AG08396 (cell line): ENCODE measurements around the gene ZNHIT6.
A peak's percentile ranks its signal among the peaks of the same experiment; 100 is the strongest.
"Not testable (repeated sequence)": the region's sequence is repeated elsewhere in the genome, so short reads cannot be mapped to it uniquely, and the experiment has no call there.

ENCODE experiments used
- DNase-seq: peaks from one replicate; pipeline ENCODE4 v3.0.0; 2012; ENCODE audit warnings: low spot score, mixed read lengths

Gene ZNHIT6

GRCh38 chr1:85707990-85708828 lies at the start of gene ZNHIT6:
Gene ZNHIT6 (minus strand): TSS chr1:85708433. CDS start chr1:85708284, 149 bp downstream.
- DNase-seq = peak; percentile 89

- no peak for DNase-seq
These were observed 48.6 kb upstream of the ZNHIT6 start for GRCh38 chr1:85756864-85757263.

GRCh38 chr1:85748120-85748519 lies 39.9 kb upstream of the ZNHIT6 start:
- DNase-seq = no peak

GRCh38 chr1:85746777-85747176 lies 38.5 kb upstream of the ZNHIT6 start:
- DNase-seq = no peak

GRCh38 chr1:85743814-85744213 lies 35.6 kb upstream of the ZNHIT6 start:
- no peak for DNase-seq

- no peak for DNase-seq
These were observed 26.7 kb upstream of the ZNHIT6 start for GRCh38 chr1:85734931-85735330.

GRCh38 chr1:85718678-85719340 lies 10.6 kb upstream of the ZNHIT6 start:
- no peak for DNase-seq

- not testable (repeated sequence) for DNase-seq
These were observed 6.3 kb upstream of the ZNHIT6 start for GRCh38 chr1:85714418-85715114.

GRCh38 chr1:85708829-85709227 lies 595 bp upstream of the ZNHIT6 start:
- DNase-seq = no peak

- no peak for DNase-seq
These were observed 805 bp downstream of the ZNHIT6 start for GRCh38 chr1:85707267-85707989.

GRCh38 chr1:85705940-85706339 lies 2.3 kb downstream of the ZNHIT6 start:
- no peak for DNase-seq

GRCh38 chr1:85700422-85700821 lies 7.8 kb downstream of the ZNHIT6 start:
- DNase-seq = no peak

GRCh38 chr1:85697895-85698294 lies 10.3 kb downstream of the ZNHIT6 start:
- DNase-seq = no peak

- DNase-seq = no peak
These were observed 15.4 kb downstream of the ZNHIT6 start for GRCh38 chr1:85692730-85693314.

GRCh38 chr1:85689775-85690404 lies 18.3 kb downstream of the ZNHIT6 start:
- no peak for DNase-seq

GRCh38 chr1:85683292-85684025 lies 24.8 kb downstream of the ZNHIT6 start:
- no peak for DNase-seq

GRCh38 chr1:85681087-85681486 lies 27.1 kb downstream of the ZNHIT6 start:
- DNase-seq = peak; percentile 14

- no peak for DNase-seq
These were observed 30.0 kb downstream of the ZNHIT6 start for GRCh38 chr1:85678193-85678592.

- no peak for DNase-seq
These were observed 30.6 kb downstream of the ZNHIT6 start for GRCh38 chr1:85677656-85678055.

GRCh38 chr1:85672031-85672660 lies 36.1 kb downstream of the ZNHIT6 start:
- DNase-seq = no peak
